Neural cell (in vitro differentiated cells): ENCODE results near the gene TMEM170A. TPM values are rescaled to one million over a fixed set of nuclear protein-coding genes. Genes with fewer than 3 reads are reported as not detected.
"Not testable (repeated sequence)": the region's sequence is repeated elsewhere in the genome, so short reads cannot be mapped to it uniquely, and the experiment has no call there.

Experiments
- H2AFZ ChIP-seq: fragments of 200-600, 300-800 bp; sonication (generic), shearing (Covaris generic); 2 replicates; pipeline ENCODE4 v1.6.0; 2014; ENCODE audit warnings: low read depth, mild to moderate bottlenecking, antibody characterized with exemption, low read length, moderate library complexity
- H3F3A ChIP-seq: fragments of 200-600 bp; shearing (Covaris generic); 2 replicates; pipeline ENCODE4 v1.6.1; 2016; ENCODE audit warnings: mild to moderate bottlenecking, moderate library complexity, mixed read lengths, antibody characterized with exemption, low read length; ENCODE audit not compliant: insufficient read depth, poor library complexity, severe bottlenecking
- H3K27ac ChIP-seq: fragments of 200-600, 300-800 bp; sonication (generic), shearing (Covaris generic); 2 replicates; pipeline ENCODE4 v1.5.1; 2014; ENCODE audit warnings: mild to moderate bottlenecking, low read length, moderate library complexity
- H3K27me3 ChIP-seq: fragments of 300-800, 200-600 bp; sonication (generic), shearing (Covaris generic); 2 replicates; pipeline ENCODE4 v1.6.0; 2014; ENCODE audit warnings: mild to moderate bottlenecking, low read depth, low read length, moderate library complexity; ENCODE audit not compliant: insufficient read depth
- H3K36me3 ChIP-seq: fragments of 300-800, 200-600 bp; sonication (generic), shearing (Covaris generic); 2 replicates; pipeline ENCODE4 v1.5.1; 2014; ENCODE audit warnings: mild to moderate bottlenecking, antibody characterized with exemption, low read length, moderate library complexity; ENCODE audit not compliant: insufficient read depth
- H3K4me2 ChIP-seq: fragments of 300-800, 200-600 bp; sonication (generic), shearing (Covaris generic); 2 replicates; pipeline ENCODE4 v1.6.0; 2014; ENCODE audit warnings: mild to moderate bottlenecking, low read length
- H3K4me3 ChIP-seq: fragments of 300-800, 200-600 bp; sonication (generic), shearing (Covaris generic); 2 replicates; pipeline ENCODE4 v1.5.1; 2014; ENCODE audit warnings: mild to moderate bottlenecking, low read length, moderate library complexity
- H3K79me2 ChIP-seq: fragments of 200-600 bp; shearing (Covaris generic); replicated peaks from 2 replicates; pipeline ENCODE4 v1.6.0; 2014; ENCODE audit warnings: mild to moderate bottlenecking, low read length, moderate library complexity; ENCODE audit not compliant: insufficient read depth
- H3K9ac ChIP-seq: fragments of 300-800, 200-600 bp; sonication (generic), shearing (Covaris generic); 2 replicates; pipeline ENCODE4 v1.6.1; 2016; ENCODE audit warnings: mild to moderate bottlenecking, low read length, mixed read lengths
- H3K9me2 ChIP-seq: fragments of 200-600 bp; shearing (Covaris generic); 2 replicates; pipeline ENCODE4 v1.6.1; 2016; ENCODE audit warnings: mild to moderate bottlenecking, low read length, mixed read lengths; ENCODE audit not compliant: insufficient read depth
- H3K9me3 ChIP-seq: fragments of 200-600, 300-800 bp; sonication (generic), shearing (Covaris generic); 2 replicates; pipeline ENCODE4 v1.6.1; 2016; ENCODE audit warnings: mild to moderate bottlenecking, mixed run types, low read length, moderate library complexity, mixed read lengths
- H4K20me1 ChIP-seq: fragments of 200-600 bp; shearing (Covaris generic); 2 replicates; pipeline ENCODE4 v1.6.1; 2016; ENCODE audit warnings: mild to moderate bottlenecking, mixed run types; ENCODE audit not compliant: insufficient read depth
- CTCF ChIP-seq: fragments of 450-650 bp; IDR thresholded peaks from 2 replicates; pipeline ENCODE4 v1.5.1; 2014; ENCODE audit warnings: antibody characterized with exemption, mild to moderate bottlenecking, moderate library complexity; ENCODE audit not compliant: poor library complexity, severe bottlenecking
- EP300 ChIP-seq: fragments of 450-650 bp; conservative IDR thresholded peaks from 2 replicates; pipeline ENCODE4 v1.6.1; 2014; ENCODE audit warnings: antibody characterized with exemption, mild to moderate bottlenecking, moderate library complexity; ENCODE audit not compliant: poor library complexity, severe bottlenecking
- EZH2 ChIP-seq: fragments of 200-600, 300-800 bp; shearing (Covaris generic), sonication (generic); IDR thresholded peaks from 2 replicates; pipeline ENCODE4 v1.6.1; 2014; ENCODE audit warnings: antibody characterized with exemption, low read length, borderline replicate concordance, mild to moderate bottlenecking; ENCODE audit not compliant: insufficient read depth, poor library complexity, severe bottlenecking
- MXI1 ChIP-seq: fragments of 450-650 bp; conservative IDR thresholded peaks from 2 replicates; pipeline ENCODE4 v1.6.1; 2014; ENCODE audit warnings: antibody characterized with exemption, mild to moderate bottlenecking; ENCODE audit not compliant: poor library complexity, severe bottlenecking
- POLR2AphosphoS5 ChIP-seq: IDR thresholded peaks from 2 replicates; pipeline ENCODE4 v1.6.1; 2012
- RAD21 ChIP-seq: fragments of 450-650 bp; conservative IDR thresholded peaks from 2 replicates; pipeline ENCODE4 v1.6.1; 2014; ENCODE audit warnings: antibody characterized with exemption, mild to moderate bottlenecking, moderate library complexity
- REST ChIP-seq: IDR thresholded peaks from 2 replicates; pipeline ENCODE4 v1.6.1; 2012; ENCODE audit warnings: borderline replicate concordance
- SMC3 ChIP-seq: fragments of 450-650 bp; conservative IDR thresholded peaks from 2 replicates; pipeline ENCODE4 v1.6.1; 2014; ENCODE audit warnings: antibody characterized with exemption, mild to moderate bottlenecking, moderate library complexity; ENCODE audit not compliant: poor library complexity
- TAF1 ChIP-seq: IDR thresholded peaks from 2 replicates; pipeline ENCODE4 v1.6.1; 2012; ENCODE audit warnings: low read depth
- polyA plus RNA-seq: library from polyadenylated mRNA; depleted of rRNA; stranded (reverse); fragments of >200 nt; gene quantifications from 2 replicates; pipeline ENCODE4 v1.2.3, GENCODE V29; 2014

The TMEM170A gene
- polyA plus RNA-seq, 1 donor from 2014 or later: 35.9 TPM

- H4K20me1 ChIP-seq, H3K4me2 ChIP-seq: not testable (repeated sequence)
Measured at GRCh38 chr16:75426524-75426923, 38.0 kb downstream of the TMEM170A start.

DNA sequence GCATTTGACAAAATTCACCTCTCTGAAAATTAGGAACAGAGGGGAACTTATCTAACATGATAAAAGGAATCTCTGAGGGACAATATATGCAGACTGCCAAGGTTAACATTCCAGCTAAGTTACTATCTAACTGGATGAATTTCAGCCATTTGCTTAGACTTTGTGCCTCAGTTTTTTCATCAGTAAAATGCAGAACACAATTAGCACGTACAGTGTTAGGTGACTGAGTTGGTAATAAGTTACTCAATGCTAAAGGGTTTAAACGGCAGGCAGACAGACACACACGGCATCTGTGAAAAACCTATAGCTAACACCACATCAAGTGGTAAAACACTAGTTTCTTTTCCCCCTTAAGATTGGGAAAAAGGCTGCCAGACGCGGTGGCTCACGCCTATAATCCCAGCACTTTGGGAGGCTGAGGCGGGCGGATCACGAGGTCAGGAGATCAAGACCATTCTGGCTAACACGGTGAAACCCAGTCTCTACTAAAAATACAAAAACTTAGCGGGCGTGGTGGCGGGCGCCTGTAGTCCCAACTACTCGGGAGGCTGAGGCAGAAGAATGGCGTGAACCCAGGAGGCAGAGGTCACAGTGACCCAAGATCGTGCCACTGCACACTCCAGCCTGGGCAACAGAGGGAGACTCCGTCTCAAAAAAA lies 40.3 kb downstream of the TMEM170A start:
- not testable (repeated sequence) for H3K4me3 ChIP-seq, H3K9me3 ChIP-seq, H3K4me2 ChIP-seq, H3K9me2 ChIP-seq, H3K27ac ChIP-seq, H4K20me1 ChIP-seq, H3F3A ChIP-seq, H3K36me3 ChIP-seq, H2AFZ ChIP-seq, H3K27me3 ChIP-seq, H3K9ac ChIP-seq
- peaks cover 36% of the 10 kb centered on the region for H3K79me2 ChIP-seq

More at GRCh38 chr16:75426524-75426923, 38.0 kb downstream of the TMEM170A start:
- H3K4me3 ChIP-seq, H3F3A ChIP-seq, H3K27me3 ChIP-seq, H3K27ac ChIP-seq, H3K9me2 ChIP-seq, H2AFZ ChIP-seq, H3K9me3 ChIP-seq, H3K9ac ChIP-seq, H3K36me3 ChIP-seq: not testable (repeated sequence)
- H3K79me2 ChIP-seq: peaks cover 31% of the 10 kb centered on the region

DNA sequence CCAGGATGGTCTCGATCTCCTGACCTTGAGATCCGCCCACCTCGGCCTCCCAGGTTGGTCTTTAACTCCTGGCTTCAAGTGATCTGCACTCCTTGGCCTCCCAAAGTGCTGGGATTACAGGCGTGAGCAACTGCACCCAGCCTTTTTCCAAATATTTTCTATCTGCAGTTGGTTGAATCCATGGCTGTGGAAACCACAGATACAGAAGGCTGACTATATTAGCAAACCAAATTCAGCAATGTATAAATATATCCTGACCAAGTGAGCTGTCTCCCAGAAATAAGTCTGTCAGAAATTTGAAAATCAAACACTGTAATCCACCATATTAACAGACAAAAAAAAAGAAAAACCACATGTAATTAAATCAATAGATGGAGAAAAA lies 40.8 kb downstream of the TMEM170A start:
- Histone ChIP-seq H4K20me1 (no peaks in the 10 kb centered on the region), H3K27me3 (no peaks in the 10 kb centered on the region), H3K79me2 (peaks cover 41% of the 10 kb centered on the region), H3F3A (no peaks in the 10 kb centered on the region), H3K9ac (no peak overlapping the region), H2AFZ (no peak overlapping the region), H3K36me3 (no peaks in the 10 kb centered on the region), H3K9me3 (no peaks in the 10 kb centered on the region), H3K4me3 (no peak overlapping the region), H3K9me2 (no peaks in the 10 kb centered on the region), H3K4me2 (no peak overlapping the region), H3K27ac (no peak overlapping the region)
- TF ChIP-seq REST (no peak), POLR2AphosphoS5 (no peak), MXI1 (no peak), TAF1 (no peak), SMC3 (no peak), RAD21 (no peak), EP300 (no peak), EZH2 (no peak), CTCF (no peak)
